Measurements from ENCODE around the gene KIAA0930. TPM values are rescaled to one million over a fixed set of nuclear protein-coding genes. Genes with fewer than 3 reads are reported as not detected.
A peak's percentile ranks its signal among the peaks of the same experiment; 100 is the strongest.
"Not testable (repeated sequence)": the region's sequence is repeated elsewhere in the genome, so short reads cannot be mapped to it uniquely, and the experiment has no call there.

Gene KIAA0930
- total RNA-seq, 2 donors from 2014 or later = 54.1 to 55.2 TPM

DNA sequence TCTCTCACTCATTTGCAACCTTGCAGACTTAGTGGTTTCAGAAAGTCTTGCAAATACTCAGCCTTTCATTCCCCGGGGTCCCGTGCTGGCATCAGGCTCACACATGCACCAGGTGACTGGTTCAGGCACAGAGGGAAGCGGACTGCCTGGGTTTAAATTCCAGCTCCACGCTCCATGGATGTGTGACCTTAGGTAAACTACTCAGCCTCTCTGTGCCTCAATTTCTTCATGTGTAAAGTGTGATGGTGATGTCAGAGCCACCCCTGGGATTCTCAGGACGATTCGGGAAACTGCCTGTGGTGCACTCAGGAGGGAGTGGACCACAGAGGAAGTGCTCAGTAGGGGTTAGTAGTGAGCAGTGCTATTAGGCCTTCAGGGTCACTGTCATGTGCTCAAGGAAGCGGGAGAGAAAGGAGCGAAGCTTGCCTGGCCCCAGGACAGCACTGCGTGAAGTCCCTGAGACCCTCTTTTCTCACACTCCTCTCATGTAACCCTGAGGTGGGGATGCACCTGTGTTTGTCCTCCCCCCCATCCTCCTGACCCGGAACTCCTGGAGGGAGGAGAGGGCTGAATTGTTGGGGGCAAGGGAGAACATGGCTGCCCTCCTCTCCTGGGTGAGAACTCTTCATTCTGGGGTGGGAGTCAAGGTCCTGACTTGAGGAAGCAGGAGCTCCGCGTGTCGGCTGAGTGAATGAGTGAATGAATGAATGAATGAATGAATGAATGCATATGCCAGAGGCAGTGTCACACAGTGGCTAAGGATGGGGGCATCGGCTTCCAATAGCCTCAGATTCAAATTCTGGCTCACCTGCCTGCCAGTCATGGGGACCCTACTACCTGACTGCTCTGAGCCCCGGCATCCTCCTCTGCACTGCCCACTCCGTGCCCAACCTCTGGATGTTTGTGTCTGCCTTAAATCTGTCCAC is 29.7 kb upstream of the KIAA0930 start:
- H3K36me3 Mint-ChIP-seq = no peaks in the 10 kb centered on the region
- ATAC-seq (no peak), DNase-seq (ENCODE audit: low spot score) (no peak)
- peak overlapping the region in 1 of 2 donors; percentile 55 for H3K27ac Mint-ChIP-seq
- H3K4me1 Mint-ChIP-seq (ENCODE audit: low read depth in 2 of 2) = peaks cover 10 to 11% of the 10 kb centered on the region in 2 donors
- peak overlapping the region; percentile 75 for H3K4me3 Mint-ChIP-seq
- H3K27me3 Mint-ChIP-seq = peaks cover 26 to 33% of the 10 kb centered on the region in 2 donors
- no peaks in the 10 kb centered on the region for H3K9me3 Mint-ChIP-seq

DNA sequence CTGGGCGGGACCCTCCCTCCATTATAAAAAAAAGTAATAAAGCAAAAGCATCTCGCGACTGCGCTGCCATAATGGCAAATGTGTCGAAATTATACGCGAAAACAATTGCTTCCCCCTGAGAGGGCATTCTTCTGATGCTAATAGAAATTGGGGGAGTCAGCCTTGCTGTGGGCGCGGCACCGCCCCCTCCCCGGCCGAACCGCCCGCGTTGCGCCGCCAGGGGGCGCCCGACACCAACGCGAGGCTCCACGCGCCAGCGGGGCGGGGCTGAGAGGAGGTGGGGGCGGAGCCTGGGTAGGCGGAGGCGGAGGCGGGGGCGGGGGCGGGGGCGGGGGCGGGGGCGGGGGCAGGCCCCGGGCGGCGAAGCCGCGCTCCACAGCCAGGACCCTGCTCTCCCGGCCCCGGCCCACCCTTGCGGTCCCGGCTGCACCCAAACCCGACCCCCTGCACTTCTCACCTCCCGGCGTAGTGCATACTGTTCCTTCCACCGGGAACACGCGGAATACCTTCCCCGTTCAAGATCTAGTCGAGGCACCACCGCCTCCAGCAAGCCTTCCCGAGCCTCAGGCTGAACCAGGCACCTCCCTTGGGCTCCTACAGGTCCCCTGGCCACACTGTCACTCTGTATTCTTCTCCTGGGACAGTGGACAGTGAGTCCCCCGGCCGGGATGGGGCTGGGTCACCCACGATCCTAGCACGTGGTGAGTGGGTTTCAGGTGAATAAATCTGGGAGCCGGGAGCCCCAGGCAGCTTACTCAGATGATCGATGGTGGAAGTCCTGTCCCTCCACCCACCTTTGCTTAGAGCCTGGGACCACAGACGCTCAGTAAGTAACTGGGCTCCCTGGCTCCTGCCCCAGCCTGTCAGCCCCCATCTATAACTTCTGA is 28.5 kb upstream of the KIAA0930 start:
- Mint-ChIP-seq H3K27ac (peak overlapping the region in 1 of 2 donors; percentile 55), H3K27me3 (peaks cover 27 to 31% of the 10 kb centered on the region in 2 donors), H3K9me3 (no peaks in the 10 kb centered on the region), H3K36me3 (no peaks in the 10 kb centered on the region), H3K4me3 (peak overlapping the region; percentile 75), H3K4me1 (ENCODE audit: low read depth in 2 of 2) (peaks cover 10 to 11% of the 10 kb centered on the region in 2 donors)
- ATAC-seq = peak; percentile 95
- peak; percentile 88 for DNase-seq (ENCODE audit: low spot score)

DNA sequence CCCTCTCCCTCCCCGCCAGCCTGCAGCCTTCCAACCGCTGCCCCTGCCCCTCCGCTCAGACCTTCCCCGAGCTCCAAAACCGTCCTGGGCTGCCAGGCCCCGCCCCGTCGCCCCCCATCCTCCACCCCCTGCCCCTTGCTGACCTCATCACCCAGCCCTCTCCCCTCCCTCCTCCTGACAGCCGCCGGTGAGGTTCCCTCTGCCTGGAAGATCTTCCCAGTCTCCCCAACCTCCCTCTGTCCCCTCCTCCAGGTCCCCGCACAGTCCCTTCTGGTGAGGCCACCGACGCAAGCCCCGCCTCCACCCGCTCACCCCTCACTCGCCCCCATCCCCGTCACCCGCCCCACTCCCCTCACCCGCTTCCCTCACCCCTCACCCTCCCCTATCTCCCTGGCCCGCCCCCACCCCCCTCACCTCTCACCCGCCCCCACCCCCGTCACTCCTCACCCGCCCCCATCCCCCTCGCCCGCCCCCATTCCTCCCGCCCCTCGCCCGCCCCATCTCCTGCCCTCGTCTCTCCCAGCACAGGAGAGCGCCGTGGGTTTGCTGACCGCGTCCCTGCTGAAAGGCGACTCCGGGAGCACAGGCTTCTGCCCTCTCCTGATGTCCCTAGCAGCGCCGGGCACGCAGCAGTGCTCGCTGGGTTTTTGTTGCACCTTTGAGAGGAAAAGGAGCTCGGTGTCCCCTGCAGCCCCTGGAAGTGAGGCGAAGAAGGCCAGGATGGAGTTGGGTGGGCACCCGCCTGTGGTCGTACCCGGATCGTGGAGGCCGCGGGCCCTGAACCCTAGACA is 27.7 kb upstream of the KIAA0930 start:
- no peaks in the 10 kb centered on the region for H3K36me3 Mint-ChIP-seq
- no peaks in the 10 kb centered on the region for H3K9me3 Mint-ChIP-seq
- peaks cover 26 to 27% of the 10 kb centered on the region in 2 donors for H3K27me3 Mint-ChIP-seq
- H3K4me1 Mint-ChIP-seq (ENCODE audit: low read depth in 2 of 2) = peaks cover 14 to 15% of the 10 kb centered on the region in 2 donors
- H3K4me3 Mint-ChIP-seq = peak overlapping the region; percentile 75
- no peak for DNase-seq (ENCODE audit: low spot score)
- ATAC-seq = peak in 1 of 2 donors; percentile 15
- H3K27ac Mint-ChIP-seq = no peak overlapping the region

DNA sequence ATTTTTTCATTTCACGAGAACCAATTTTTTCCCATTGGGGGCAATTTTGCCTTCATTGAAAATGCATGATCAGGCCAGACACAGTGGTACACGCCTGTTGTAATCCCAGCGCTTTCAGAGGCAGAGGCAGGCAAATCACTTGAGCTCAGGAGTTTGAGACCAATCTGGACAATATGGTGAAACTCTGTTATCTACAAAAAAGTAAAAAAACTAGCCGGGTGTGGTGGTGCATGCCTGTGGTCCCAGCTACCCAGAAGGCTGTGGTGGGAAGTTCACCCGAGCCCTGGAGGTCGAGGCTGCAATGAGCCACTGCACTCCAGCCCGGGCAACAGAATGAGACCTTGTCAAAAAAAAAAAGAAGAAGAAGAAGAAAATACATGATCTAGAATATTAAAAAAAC is 24.8 kb upstream of the KIAA0930 start:
- Mint-ChIP-seq H3K4me1 (ENCODE audit: low read depth in 2 of 2) (peaks cover 14 to 15% of the 10 kb centered on the region in 2 donors), H3K27ac (no peak overlapping the region), H3K9me3 (no peaks in the 10 kb centered on the region), H3K27me3 (peaks cover 23 to 24% of the 10 kb centered on the region in 2 donors), H3K36me3 (no peaks in the 10 kb centered on the region), H3K4me3 (no peak overlapping the region)
- DNase-seq (ENCODE audit: low spot score) = no peak
- ATAC-seq = no peak

GRCh38 chr22:45263463-45264269 is 23.0 kb upstream of the KIAA0930 start:
- Mint-ChIP-seq H3K36me3 (no peaks in the 10 kb centered on the region), H3K4me3 (no peak overlapping the region), H3K9me3 (no peaks in the 10 kb centered on the region), H3K27ac (peak overlapping the region in 1 of 2 donors; percentile 30), H3K4me1 (ENCODE audit: low read depth in 2 of 2) (peaks cover 4 to 9% of the 10 kb centered on the region in 2 donors), H3K27me3 (peaks cover 13 to 14% of the 10 kb centered on the region in 2 donors)
- peak; percentile 58 to 83 for ATAC-seq
- no peak for DNase-seq (ENCODE audit: low spot score)

DNA sequence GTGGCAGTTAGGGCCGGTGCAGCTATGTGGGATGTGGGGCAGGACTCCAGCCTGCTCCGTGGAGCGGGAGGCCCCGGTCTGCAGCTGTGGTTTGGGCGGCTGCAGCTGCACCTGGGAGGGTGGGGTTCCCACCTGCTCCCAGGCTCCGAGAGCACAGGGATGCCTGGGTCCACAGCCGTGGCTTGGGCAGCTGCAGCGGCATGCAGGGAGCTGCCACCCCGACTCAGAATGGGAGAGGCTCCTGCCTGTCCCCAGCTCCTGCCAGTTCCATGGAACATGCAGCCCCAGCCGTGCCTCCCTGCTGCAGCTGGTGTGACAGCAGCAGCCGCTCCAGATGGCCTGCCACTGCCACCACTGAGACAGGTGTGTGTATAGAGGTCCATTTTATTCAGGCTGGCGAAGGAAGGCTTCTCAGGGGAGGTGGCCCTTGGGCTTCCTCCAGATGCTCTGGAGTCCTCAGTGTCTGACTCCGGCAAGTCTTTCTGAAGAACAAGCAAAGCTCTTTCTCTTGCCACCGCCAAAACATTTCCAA is 22.3 kb upstream of the KIAA0930 start:
- Mint-ChIP-seq H3K36me3 (no peaks in the 10 kb centered on the region), H3K27me3 (peaks cover 13 to 14% of the 10 kb centered on the region in 2 donors), H3K27ac (no peak overlapping the region), H3K4me1 (ENCODE audit: low read depth in 2 of 2) (peaks cover 4 to 7% of the 10 kb centered on the region in 2 donors), H3K9me3 (no peaks in the 10 kb centered on the region), H3K4me3 (no peak overlapping the region)
- ATAC-seq (no peak), DNase-seq (ENCODE audit: low spot score) (no peak)

GRCh38 chr22:45262195-45262930 is 21.7 kb upstream of the KIAA0930 start:
- ATAC-seq = no peak
- no peak overlapping the region for H3K27ac Mint-ChIP-seq

DNA sequence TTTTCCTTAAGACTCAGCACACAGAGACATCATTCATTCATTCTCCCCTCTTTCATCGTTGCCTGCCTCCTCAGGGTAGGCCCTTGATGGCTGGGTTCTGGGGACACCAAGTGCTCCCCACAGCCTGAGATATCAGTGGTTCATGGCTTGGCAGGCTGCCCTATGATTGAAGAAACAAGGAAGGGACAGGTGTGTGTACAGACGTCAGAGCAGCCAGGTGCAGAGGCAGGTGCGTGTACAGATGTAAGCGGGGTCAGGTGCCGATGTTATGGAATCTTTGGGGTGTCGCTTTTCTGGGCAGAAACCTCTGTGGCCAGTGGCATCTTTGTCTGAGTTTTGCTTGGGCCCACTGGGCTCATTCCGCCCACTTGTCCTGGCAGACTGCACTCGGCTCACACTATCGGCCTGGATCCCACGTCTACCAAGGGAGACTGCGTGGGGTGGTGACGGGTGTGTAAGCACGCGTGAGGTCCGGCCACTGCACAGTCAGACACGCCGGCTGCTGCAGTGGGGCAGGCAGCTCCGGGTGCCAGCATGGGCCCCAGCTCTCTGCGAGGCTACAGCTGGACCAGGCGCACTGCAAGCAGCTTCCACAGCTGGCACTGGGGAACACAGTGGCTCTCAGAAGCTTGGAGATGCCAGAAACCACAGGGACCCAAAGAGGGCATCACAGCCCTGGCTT is 20.9 kb upstream of the KIAA0930 start:
- ATAC-seq (no peak), DNase-seq (ENCODE audit: low spot score) (no peak)
- H3K4me3 Mint-ChIP-seq = no peak overlapping the region
- no peaks in the 10 kb centered on the region for H3K36me3 Mint-ChIP-seq
- H3K4me1 Mint-ChIP-seq (ENCODE audit: low read depth in 2 of 2) = peaks cover 4 to 7% of the 10 kb centered on the region in 2 donors
- H3K27me3 Mint-ChIP-seq = peaks cover 7 to 10% of the 10 kb centered on the region in 2 donors
- H3K27ac Mint-ChIP-seq = no peak overlapping the region
- H3K9me3 Mint-ChIP-seq = no peaks in the 10 kb centered on the region

More at GRCh38 chr22:45262195-45262930, 21.7 kb upstream of the KIAA0930 start:
- H3K36me3 Mint-ChIP-seq = no peaks in the 10 kb centered on the region
- H3K9me3 Mint-ChIP-seq = no peaks in the 10 kb centered on the region
- H3K27me3 Mint-ChIP-seq = peaks cover 13 to 14% of the 10 kb centered on the region in 2 donors
- peaks cover 4 to 7% of the 10 kb centered on the region in 2 donors for H3K4me1 Mint-ChIP-seq (ENCODE audit: low read depth in 2 of 2)
- DNase-seq (ENCODE audit: low spot score) = no peak
- H3K4me3 Mint-ChIP-seq = no peak overlapping the region

- H3K27me3 Mint-ChIP-seq; ATAC-seq; H3K36me3 Mint-ChIP-seq; H3K27ac Mint-ChIP-seq; H3K9me3 Mint-ChIP-seq; DNase-seq (ENCODE audit: low spot score); H3K4me3 Mint-ChIP-seq: not testable (repeated sequence)
- peaks cover 7 to 12% of the 10 kb centered on the region in 2 donors for H3K4me1 Mint-ChIP-seq (ENCODE audit: low read depth in 2 of 2)
Observed at GRCh38 chr22:45260395-45260759, 19.7 kb upstream of the KIAA0930 start.

DNA sequence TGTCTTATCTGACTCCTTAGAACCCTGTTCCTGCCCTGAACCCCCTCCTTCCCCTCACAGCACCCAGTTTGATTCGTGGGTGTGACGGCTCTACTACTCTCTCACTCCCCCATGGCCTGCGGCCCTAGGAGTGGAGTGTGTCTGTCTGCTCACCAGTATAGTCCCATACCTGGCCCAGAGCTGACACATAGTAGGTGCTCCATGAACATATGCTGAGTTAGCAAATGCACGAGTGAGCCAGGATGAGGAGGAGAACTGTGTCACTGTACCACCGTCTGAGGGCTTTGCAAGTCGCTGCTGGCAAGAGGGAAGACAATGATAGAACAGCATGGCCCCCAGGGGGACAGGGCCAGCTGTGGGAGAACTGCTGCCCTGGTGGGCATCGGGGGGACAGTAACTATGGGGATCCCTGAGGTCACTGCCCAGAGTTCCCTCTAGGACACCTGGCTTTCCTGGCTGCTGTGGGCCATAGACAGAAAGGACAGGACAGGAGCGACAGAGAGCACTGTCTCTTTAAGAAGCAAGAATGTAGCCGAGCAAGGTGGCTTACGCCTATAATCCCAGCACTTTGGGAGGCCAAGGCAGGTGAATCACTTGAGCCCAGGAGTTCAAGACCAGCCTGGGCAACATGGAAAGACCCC is 19.2 kb upstream of the KIAA0930 start:
- peaks cover 10 to 17% of the 10 kb centered on the region in 2 donors for H3K4me1 Mint-ChIP-seq (ENCODE audit: low read depth in 2 of 2)
- no peak overlapping the region for H3K27ac Mint-ChIP-seq
- H3K27me3 Mint-ChIP-seq = peaks cover 0 to 6% of the 10 kb centered on the region in 2 donors
- ATAC-seq (no peak), DNase-seq (ENCODE audit: low spot score) (no peak)
- H3K9me3 Mint-ChIP-seq = no peaks in the 10 kb centered on the region
- no peak overlapping the region for H3K4me3 Mint-ChIP-seq
- H3K36me3 Mint-ChIP-seq = no peaks in the 10 kb centered on the region

GRCh38 chr22:45257941-45258340 is 17.2 kb upstream of the KIAA0930 start:
- H3K4me3 Mint-ChIP-seq; DNase-seq (ENCODE audit: low spot score); ATAC-seq; H3K27ac Mint-ChIP-seq; H3K36me3 Mint-ChIP-seq; H3K27me3 Mint-ChIP-seq; H3K9me3 Mint-ChIP-seq: not testable (repeated sequence)
- H3K4me1 Mint-ChIP-seq (ENCODE audit: low read depth in 2 of 2) = peaks cover 8 to 17% of the 10 kb centered on the region in 2 donors

Measured in natural killer cell treated with Interleukin-12 subunit alpha and Interleukin-12 subunit beta and Interleukin-15 and Interleukin-18, amount 100 ng/mL, for 72 hours (primary cell).